ENCODE results near the gene FAM181B. TPM values are rescaled to one million over a fixed set of nuclear protein-coding genes. Genes with fewer than 3 reads are reported as not detected.

Gene FAM181B
- polyA plus RNA-seq, 1 of the 3 experiments (the other 2 are of a cell fraction), result 0.02 TPM

- peaks cover 0 to 7% of the 10 kb centered on the region in 2 experiments; a peak in 1 of 4 replicates for H3K4me1 ChIP-seq (ENCODE audit: control insufficient read depth in 1 of 2, insufficient read depth in 2 of 2, low read depth in 1 of 2, low read length in 1 of 2)
- H3K9ac ChIP-seq, result no peak overlapping the region
- CTCF ChIA-PET, result interaction anchor here (0.8 to 6.4 kb wide), 15 partner anchors 9 to 1100 kb away, joined by 3 to 86 read pairs (median 6); partner anchors contain the start of genes DDIAS, FAM181B and PRCP
- H3F3A ChIP-seq (replicated peaks; ENCODE audit: insufficient read depth), result no peaks in the 10 kb centered on the region
- no peak for DNase-seq
- H2AFZ ChIP-seq (ENCODE audit: low read depth), result no peak overlapping the region
- no peak overlapping the region for H3K4me3 ChIP-seq (ENCODE audit: low read depth in 2 of 2, low read length in 1 of 2)
- no peaks in the 10 kb centered on the region for H4K20me1 ChIP-seq (ENCODE audit: insufficient read depth)
- no peak overlapping the region for H3K4me2 ChIP-seq
- H3K36me3 ChIP-seq (replicated peaks in 1 of 2; ENCODE audit: control insufficient read depth in 1 of 2, insufficient read depth in 2 of 2, low read length in 1 of 2), result no peaks in the 10 kb centered on the region
- no peaks in the 10 kb centered on the region for H3K9me3 ChIP-seq
- no peaks in the 10 kb centered on the region for H3K9me2 ChIP-seq
- no peaks in the 10 kb centered on the region for H3K79me2 ChIP-seq (ENCODE audit: insufficient read depth)
- WGBS (ENCODE audit: low lambda C conversion rate), result 70% methylated on average over 5 of the region's 5 CpGs
- no peak overlapping the region for H3K27ac ChIP-seq (ENCODE audit: low read depth in 2 of 2, low read length in 1 of 2)
- POLR2A ChIA-PET, result interaction anchor here (1.5 kb wide), 1 partner anchor 14 kb away, joined by 5 read pairs; the partner anchor contains the start of gene FAM181B
- H3K27me3 ChIP-seq (ENCODE audit: insufficient read depth), result no peaks in the 10 kb centered on the region
- TF ChIP-seq RAD21 (IDR thresholded peaks at IDR 0.05; ENCODE audit: low read length) (no peak), TAF1 (IDR thresholded peaks at IDR 0.05; ENCODE audit: borderline replicate concordance, low read depth, low read length) (no peak), EZH2phosphoT487 (IDR thresholded peaks at IDR 0.05; ENCODE audit: borderline replicate concordance, low read depth) (no peak), SIN3A (IDR thresholded peaks at IDR 0.05; ENCODE audit: borderline replicate concordance, low read depth, low read length) (no peak), POLR2AphosphoS5 (IDR thresholded peaks at IDR 0.05; ENCODE audit: low read depth, low read length) (no peak), CTCF (IDR thresholded peaks at IDR 0.05) (no peak), GATA2 (CRISPR knock-in tag; IDR thresholded peaks at IDR 0.05) (no peak), GABPA (IDR thresholded peaks at IDR 0.05; ENCODE audit: low read depth) (no peak), CHD2 (IDR thresholded peaks at IDR 0.05; ENCODE audit: low read length, partially characterized antibody) (no peak), FOXJ3 (CRISPR knock-in tag; IDR thresholded peaks at IDR 0.05) (no peak), ELF1 (IDR thresholded peaks at IDR 0.05) (no peak), SMC3 (IDR thresholded peaks at IDR 0.05; ENCODE audit: low read depth, low read length) (no peak)
- TF ChIP-seq, protein P1, sequence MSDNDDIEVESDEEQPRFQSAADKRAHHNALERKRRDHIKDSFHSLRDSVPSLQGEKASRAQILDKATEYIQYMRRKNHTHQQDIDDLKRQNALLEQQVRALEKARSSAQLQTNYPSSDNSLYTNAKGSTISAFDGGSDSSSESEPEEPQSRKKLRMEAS (IDR thresholded peaks at IDR 0.05; ENCODE audit: low read depth), result no peak
Measured at GRCh38 chr11:82719361-82720105, 14.1 kb downstream of the FAM181B start.

GRCh38 chr11:82718821-82719220 is 14.8 kb downstream of the FAM181B start:
- 9% methylated on average over 3 of the region's 3 CpGs for WGBS (ENCODE audit: low lambda C conversion rate)
- no peaks in the 10 kb centered on the region for H3K9me2 ChIP-seq
- CTCF ChIA-PET, result interaction anchor here (0.7 to 6.4 kb wide), 18 partner anchors 8 to 1105 kb away, joined by 3 to 86 read pairs (median 8); partner anchors contain the start of genes DDIAS, FAM181B and PRCP
- H3K4me3 ChIP-seq (ENCODE audit: low read depth in 2 of 2, low read length in 1 of 2), result no peak overlapping the region
- no peak overlapping the region for H3K4me2 ChIP-seq
- no peaks in the 10 kb centered on the region for H3K36me3 ChIP-seq (replicated peaks in 1 of 2; ENCODE audit: control insufficient read depth in 1 of 2, insufficient read depth in 2 of 2, low read length in 1 of 2)
- POLR2A ChIA-PET, result interaction anchor here (0.8 kb wide), 1 partner anchor 149 kb away, joined by 3 read pairs; no protein-coding TSS in a partner anchor
- H2AFZ ChIP-seq (ENCODE audit: low read depth), result no peak overlapping the region
- H3K27ac ChIP-seq (ENCODE audit: low read depth in 2 of 2, low read length in 1 of 2), result no peak overlapping the region
- no peak for DNase-seq
- H4K20me1 ChIP-seq (ENCODE audit: insufficient read depth), result no peaks in the 10 kb centered on the region
- no peak for TF ChIP-seq TEAD4 (IDR thresholded peaks at IDR 0.05; ENCODE audit: borderline replicate concordance, insufficient read depth)
- TF ChIP-seq USF1 (IDR thresholded peaks at IDR 0.05; ENCODE audit: borderline replicate concordance, low read depth), result no peak
- TF ChIP-seq EZH2phosphoT487 (IDR thresholded peaks at IDR 0.05; ENCODE audit: borderline replicate concordance, low read depth), result no peak
- TF ChIP-seq, protein P1 (IDR thresholded peaks at IDR 0.05; ENCODE audit: low read depth), result no peak
- no peak for TF ChIP-seq FOXM1 (IDR thresholded peaks at IDR 0.05; ENCODE audit: low read depth)
- TF ChIP-seq TCF12 (IDR thresholded peaks at IDR 0.05), result no peak
- TF ChIP-seq YY1 (IDR thresholded peaks at IDR 0.05; ENCODE audit: low read depth), result no peak
- no peak for TF ChIP-seq JUND (IDR thresholded peaks at IDR 0.05)
- TF ChIP-seq CTCF (IDR thresholded peaks at IDR 0.05), result no peak
- no peak for TF ChIP-seq NFIC (IDR thresholded peaks at IDR 0.05; ENCODE audit: borderline replicate concordance)
- no peaks in the 10 kb centered on the region for H3K9me3 ChIP-seq
- no peaks in the 10 kb centered on the region for H3K27me3 ChIP-seq (ENCODE audit: insufficient read depth)
- H3K79me2 ChIP-seq (ENCODE audit: insufficient read depth), result no peaks in the 10 kb centered on the region
- no peak overlapping the region for H3K9ac ChIP-seq
- peaks cover 0 to 7% of the 10 kb centered on the region in 2 experiments; a peak in 1 of 4 replicates for H3K4me1 ChIP-seq (ENCODE audit: control insufficient read depth in 1 of 2, insufficient read depth in 2 of 2, low read depth in 1 of 2, low read length in 1 of 2)
- H3F3A ChIP-seq (replicated peaks; ENCODE audit: insufficient read depth), result no peaks in the 10 kb centered on the region
